T-helper 2 cell treated with Interferon-gamma antibody and Interleukin-4, amounts not matched to agents 5 μg/mL and 100 μg/mL, for 36 hours (primary cell): ENCODE data around the gene PDZK1.
"Not testable (repeated sequence)": the region's sequence is repeated elsewhere in the genome, so short reads cannot be mapped to it uniquely, and the experiment has no call there.

Experiments
- DNase-seq: peaks from one replicate; pipeline ENCODE4 v3.0.0; 2021; ENCODE audit warnings: low spot score
- H3K27ac Mint-ChIP-seq: one replicate; pipeline ENCODE4 v1.8.0; 2021; ENCODE audit warnings: mild to moderate bottlenecking, mixed read lengths
- H3K27me3 Mint-ChIP-seq: one replicate; pipeline ENCODE4 v1.8.0; 2021; ENCODE audit warnings: low read depth, mixed read lengths
- H3K36me3 Mint-ChIP-seq: one replicate; pipeline ENCODE4 v1.8.0; 2021; ENCODE audit warnings: low read depth, mixed read lengths
- H3K4me1 Mint-ChIP-seq: one replicate; pipeline ENCODE4 v1.8.0; 2021; ENCODE audit warnings: low read depth, mixed read lengths
- H3K4me3 Mint-ChIP-seq: one replicate; pipeline ENCODE4 v1.8.0; 2022; ENCODE audit warnings: mild to moderate bottlenecking, moderate library complexity, mixed read lengths
- H3K9me3 Mint-ChIP-seq: one replicate; pipeline ENCODE4 v1.8.0; 2021; ENCODE audit warnings: mixed read lengths

The PDZK1 gene

GRCh38 chr1:145707183-145707867, at the start of gene PDZK1:
TSS of gene PDZK1 (minus strand) at chr1:145707368. CDS start at chr1:145688021, 19,347 bp downstream.
- Mint-ChIP-seq H3K27me3 (peaks cover 25% of the 10 kb centered on the region), H3K4me3 (no peak within 1 kb of the TSS), H3K4me1 (no peaks in the 10 kb centered on the region), H3K9me3 (no peaks in the 10 kb centered on the region), H3K27ac (peak within 1 kb of the TSS; percentile 38), H3K36me3 (no peaks in the 10 kb centered on the region)
- DNase-seq: no peak

- H3K4me3 Mint-ChIP-seq: no peak overlapping the region
- no peaks in the 10 kb centered on the region for H3K9me3 Mint-ChIP-seq
- H3K4me1 Mint-ChIP-seq: peaks cover 2% of the 10 kb centered on the region
- H3K27ac Mint-ChIP-seq: no peak overlapping the region
- H3K27me3 Mint-ChIP-seq: no peaks in the 10 kb centered on the region
- DNase-seq: no peak
- H3K36me3 Mint-ChIP-seq: peaks cover 35% of the 10 kb centered on the region
Measured at GRCh38 chr1:145751491-145752037, 44.4 kb upstream of the PDZK1 start.

DNA sequence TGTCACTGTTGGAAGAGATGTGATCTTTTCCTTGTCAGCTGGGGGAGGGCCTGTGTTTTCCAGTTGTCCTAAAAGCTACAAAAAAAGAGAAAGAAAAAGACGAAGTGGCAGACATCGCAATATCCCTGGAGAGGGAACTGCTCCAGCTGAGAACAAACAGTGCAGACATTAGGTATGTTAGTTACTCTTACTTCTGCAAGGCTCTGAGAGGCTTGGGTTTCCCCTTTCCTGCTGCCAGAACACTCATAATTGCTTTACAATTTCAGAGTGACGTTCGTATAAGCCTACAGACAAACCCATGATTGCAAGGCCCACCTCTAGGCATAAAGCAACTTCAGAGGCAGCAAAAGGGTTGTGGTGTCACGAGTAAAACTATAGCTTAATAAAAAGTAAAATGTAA, 43.3 kb upstream of the PDZK1 start:
- Mint-ChIP-seq H3K27me3 (no peaks in the 10 kb centered on the region), H3K4me1 (no peaks in the 10 kb centered on the region), H3K4me3 (no peak overlapping the region), H3K36me3 (peaks cover 37% of the 10 kb centered on the region), H3K27ac (no peak overlapping the region), H3K9me3 (no peaks in the 10 kb centered on the region)
- DNase-seq: no peak

DNA sequence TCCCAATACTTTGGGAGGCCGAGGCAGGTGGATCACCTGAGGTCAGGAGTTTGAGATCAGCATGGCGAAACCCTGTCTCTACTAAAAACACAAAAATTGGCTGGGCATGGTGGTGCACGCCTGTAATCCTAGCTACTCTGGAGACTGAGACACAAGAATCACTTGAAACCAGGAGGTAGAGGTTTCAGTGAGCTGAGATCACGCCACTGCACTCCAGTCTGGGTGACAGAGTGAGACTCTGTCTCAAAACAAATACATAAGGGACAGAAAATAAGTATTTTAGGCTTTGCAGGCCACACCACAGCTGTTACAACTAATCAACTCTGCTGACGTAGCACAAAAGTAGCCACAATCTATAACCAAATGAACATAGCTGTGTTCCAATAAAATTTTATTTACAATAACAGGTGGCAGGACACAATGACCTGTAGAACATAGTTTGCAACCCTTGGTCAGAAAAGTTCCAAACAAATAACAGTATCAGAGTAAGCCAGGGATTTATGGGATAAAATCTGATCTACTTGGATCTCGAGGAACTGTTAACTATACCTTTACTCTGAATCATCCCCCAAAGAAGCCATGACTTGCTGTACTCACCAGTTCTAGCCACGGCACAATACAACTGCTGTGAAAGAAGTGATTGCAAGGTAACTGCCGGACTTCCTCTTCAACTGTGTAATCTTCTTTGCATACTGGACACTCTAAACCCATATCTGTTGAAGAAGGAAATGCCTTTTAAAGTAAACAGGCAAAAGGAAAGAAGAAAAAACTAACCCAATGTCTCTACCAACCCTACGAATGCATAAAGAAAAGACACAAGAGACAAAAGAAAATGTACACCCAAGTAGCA, 40.5 kb upstream of the PDZK1 start:
- H3K27ac Mint-ChIP-seq: no peak overlapping the region
- H3K36me3 Mint-ChIP-seq: peaks cover 47% of the 10 kb centered on the region
- no peaks in the 10 kb centered on the region for H3K4me1 Mint-ChIP-seq
- no peak overlapping the region for H3K4me3 Mint-ChIP-seq
- H3K9me3 Mint-ChIP-seq: no peaks in the 10 kb centered on the region
- H3K27me3 Mint-ChIP-seq: no peaks in the 10 kb centered on the region
- no peak for DNase-seq

DNA sequence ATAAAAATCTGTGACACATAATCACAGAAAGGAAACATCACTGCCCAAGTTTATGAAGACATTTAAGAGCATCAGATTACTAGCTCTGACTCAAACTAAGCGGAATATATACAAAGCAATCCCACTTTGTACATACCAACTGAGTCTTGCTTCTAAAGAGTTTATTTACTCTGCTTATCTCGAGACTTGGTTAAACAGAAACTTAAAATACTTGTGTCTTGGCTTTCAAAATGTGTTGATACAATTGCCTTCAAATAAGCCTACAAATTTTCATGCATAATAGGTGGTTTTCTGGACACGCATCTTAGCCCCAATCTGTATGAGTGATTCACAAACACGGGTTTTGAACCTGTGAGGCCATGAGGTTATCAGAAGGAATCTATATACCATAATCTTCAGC, 33.1 kb upstream of the PDZK1 start:
- H3K4me3 Mint-ChIP-seq: no peak overlapping the region
- no peaks in the 10 kb centered on the region for H3K4me1 Mint-ChIP-seq
- DNase-seq: no peak
- H3K9me3 Mint-ChIP-seq: no peaks in the 10 kb centered on the region
- peaks cover 24% of the 10 kb centered on the region for H3K36me3 Mint-ChIP-seq
- H3K27me3 Mint-ChIP-seq: no peaks in the 10 kb centered on the region
- H3K27ac Mint-ChIP-seq: no peak overlapping the region

DNA sequence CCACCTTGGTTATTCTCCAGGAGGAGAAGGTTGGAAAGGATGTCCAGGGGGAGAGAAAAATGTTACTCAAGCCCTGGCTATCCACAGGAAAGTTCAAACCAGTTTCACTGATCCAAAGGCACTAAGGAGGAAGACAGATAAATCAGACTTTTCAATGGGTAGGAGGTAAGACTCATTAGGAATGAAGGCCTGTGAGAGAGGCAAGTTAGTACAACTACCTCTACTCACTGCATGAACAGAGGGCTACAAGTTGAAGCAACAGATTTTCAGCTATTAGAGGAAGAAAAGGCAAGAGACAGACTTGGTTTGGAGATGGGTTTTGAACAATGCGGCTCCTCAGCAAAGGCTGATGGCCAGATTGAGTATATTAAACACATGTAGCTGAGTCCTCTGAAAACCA, 29.0 kb upstream of the PDZK1 start:
- no peaks in the 10 kb centered on the region for H3K9me3 Mint-ChIP-seq
- no peak overlapping the region for H3K4me3 Mint-ChIP-seq
- peaks cover 2% of the 10 kb centered on the region for H3K36me3 Mint-ChIP-seq
- no peaks in the 10 kb centered on the region for H3K27me3 Mint-ChIP-seq
- no peaks in the 10 kb centered on the region for H3K4me1 Mint-ChIP-seq
- no peak for DNase-seq
- no peak overlapping the region for H3K27ac Mint-ChIP-seq

DNA sequence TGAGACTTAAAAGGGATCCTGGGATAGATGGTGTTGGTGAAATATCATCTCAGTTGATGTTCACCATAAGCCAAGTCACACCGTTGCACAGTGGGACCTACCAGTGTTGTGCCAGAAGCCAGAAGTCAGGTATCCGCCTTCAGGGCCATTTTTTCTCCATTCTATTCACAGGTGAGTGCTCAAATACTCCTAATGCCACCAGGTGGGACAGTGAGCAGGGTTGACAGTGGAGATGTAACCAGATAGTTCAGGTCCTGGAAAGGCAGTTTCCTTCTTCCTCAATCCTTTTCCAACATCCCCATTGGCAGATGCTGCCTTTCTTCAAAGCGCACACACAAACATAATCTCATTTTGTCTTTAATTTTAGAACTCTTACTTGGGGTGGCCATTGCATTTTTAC, 23.7 kb upstream of the PDZK1 start:
- Mint-ChIP-seq H3K27ac (no peak overlapping the region), H3K9me3 (no peaks in the 10 kb centered on the region), H3K4me1 (no peaks in the 10 kb centered on the region), H3K27me3 (no peaks in the 10 kb centered on the region), H3K4me3 (no peak overlapping the region), H3K36me3 (no peaks in the 10 kb centered on the region)
- DNase-seq: no peak

- no peaks in the 10 kb centered on the region for H3K27me3 Mint-ChIP-seq
- H3K36me3 Mint-ChIP-seq: no peaks in the 10 kb centered on the region
- DNase-seq: no peak
- no peak overlapping the region for H3K4me3 Mint-ChIP-seq
- H3K27ac Mint-ChIP-seq: no peak overlapping the region
- H3K9me3 Mint-ChIP-seq: no peaks in the 10 kb centered on the region
- H3K4me1 Mint-ChIP-seq: no peaks in the 10 kb centered on the region
Measured at GRCh38 chr1:145730467-145730866, 23.3 kb upstream of the PDZK1 start.

DNA sequence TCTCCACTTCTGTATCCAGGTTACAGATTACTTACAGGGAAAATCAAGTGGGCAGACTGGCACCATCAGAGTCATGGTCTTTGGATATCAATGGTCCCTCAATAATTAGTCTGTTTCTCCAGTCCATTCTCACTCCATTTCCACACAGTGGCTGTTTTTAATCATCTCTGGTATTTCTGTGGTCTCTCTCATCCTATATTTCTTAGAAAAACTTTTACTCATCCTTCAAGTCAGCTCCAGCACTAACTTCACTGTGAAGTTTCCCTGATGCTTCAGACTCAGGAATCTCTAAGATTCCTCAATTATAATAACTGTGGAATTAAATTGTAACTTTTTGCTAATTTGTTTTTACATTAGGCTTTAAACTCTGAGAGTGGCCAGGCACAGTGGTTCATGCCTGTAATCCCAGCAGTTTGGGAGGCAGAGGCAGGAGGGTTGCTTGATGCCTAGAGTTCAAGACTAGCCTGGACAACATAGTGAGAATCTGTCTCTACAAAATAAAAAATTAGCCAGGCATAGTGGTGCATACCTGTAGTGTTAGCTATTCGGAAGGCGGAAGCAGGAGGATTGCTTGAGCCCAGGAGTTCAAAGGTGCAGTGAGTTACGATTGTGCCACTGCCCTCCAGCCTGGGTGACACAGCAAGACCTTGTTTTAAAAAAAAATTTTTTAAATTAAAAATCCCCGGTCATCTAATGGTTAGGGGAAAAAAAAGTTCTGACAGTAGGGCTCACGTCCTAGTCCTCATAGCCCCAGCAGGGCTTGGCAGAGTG, 22.7 kb upstream of the PDZK1 start:
- H3K36me3 Mint-ChIP-seq: no peaks in the 10 kb centered on the region
- no peak for DNase-seq
- H3K4me1 Mint-ChIP-seq: no peaks in the 10 kb centered on the region
- no peaks in the 10 kb centered on the region for H3K9me3 Mint-ChIP-seq
- H3K27ac Mint-ChIP-seq: no peak overlapping the region
- no peaks in the 10 kb centered on the region for H3K27me3 Mint-ChIP-seq
- no peak overlapping the region for H3K4me3 Mint-ChIP-seq

DNA sequence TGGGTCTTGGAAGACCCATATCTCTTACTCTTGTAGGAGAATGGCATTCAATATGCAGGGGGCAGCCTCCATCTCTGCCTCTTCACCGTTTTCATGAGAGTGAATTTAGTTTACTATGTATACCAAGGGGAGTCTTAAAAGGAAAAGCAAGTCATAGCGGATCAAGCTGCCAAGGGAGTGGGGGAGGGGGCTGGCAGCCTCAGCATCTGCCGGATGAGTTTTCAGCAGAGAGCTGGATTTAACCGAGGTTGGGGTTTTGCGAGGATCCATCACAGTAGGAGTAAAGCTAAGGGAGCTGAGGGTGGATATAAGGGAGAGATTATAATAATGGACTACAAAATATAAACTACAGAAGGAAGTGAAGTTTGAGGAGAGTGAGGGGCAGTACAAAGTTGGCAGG, 22.0 kb upstream of the PDZK1 start:
- Mint-ChIP-seq H3K4me3 (no peak overlapping the region), H3K9me3 (no peaks in the 10 kb centered on the region), H3K36me3 (no peaks in the 10 kb centered on the region), H3K4me1 (no peaks in the 10 kb centered on the region), H3K27me3 (no peaks in the 10 kb centered on the region), H3K27ac (no peak overlapping the region)
- DNase-seq: no peak

- not testable (repeated sequence) for DNase-seq, H3K9me3 Mint-ChIP-seq, H3K4me3 Mint-ChIP-seq, H3K4me1 Mint-ChIP-seq, H3K36me3 Mint-ChIP-seq, H3K27ac Mint-ChIP-seq
- H3K27me3 Mint-ChIP-seq: peaks cover 15% of the 10 kb centered on the region
Measured at GRCh38 chr1:145726193-145726592, 19.0 kb upstream of the PDZK1 start.

GRCh38 chr1:145720878-145721671, 13.9 kb upstream of the PDZK1 start:
- Mint-ChIP-seq H3K4me3 (peak overlapping the region; percentile 78), H3K36me3 (no peaks in the 10 kb centered on the region), H3K4me1 (peaks cover 14% of the 10 kb centered on the region), H3K27me3 (peaks cover 23% of the 10 kb centered on the region), H3K27ac (peak overlapping the region; percentile 41), H3K9me3 (no peaks in the 10 kb centered on the region)
- DNase-seq: peak; percentile 63

- Mint-ChIP-seq H3K4me1 (peaks cover 14% of the 10 kb centered on the region), H3K36me3 (no peaks in the 10 kb centered on the region), H3K4me3 (peak overlapping the region; percentile 78), H3K9me3 (no peaks in the 10 kb centered on the region), H3K27me3 (peaks cover 23% of the 10 kb centered on the region), H3K27ac (no peak overlapping the region)
- DNase-seq: no peak
Measured at GRCh38 chr1:145720556-145720877, 13.3 kb upstream of the PDZK1 start.
